Sigmoid colon (tissue), 7 donors: ENCODE data around the gene STAMBP. TPM values are rescaled to one million over a fixed set of nuclear protein-coding genes. Genes with fewer than 3 reads are reported as not detected.

ENCODE experiments used
- DNase-seq: peaks from one replicate; pipeline ENCODE4 v3.0.0-alpha.2; 2019
- H3K27ac ChIP-seq, 4 donors: fragments of 200-600 bp; sonication (generic); one replicate each; pipeline ENCODE4 v1.5.1; 2016 to 2019; ENCODE audit warnings: mild to moderate bottlenecking in 1 of 4
- H3K27me3 ChIP-seq, 3 donors: fragments of 200-600 bp; sonication (generic); one replicate each; pipeline ENCODE4 v1.5.1; 2019; ENCODE audit warnings: mild to moderate bottlenecking in 1 of 3
- H3K36me3 ChIP-seq, 4 donors: fragments of 200-600 bp; sonication (generic); one replicate each; pipeline ENCODE4 v1.5.1; 2016 to 2019
- H3K4me1 ChIP-seq, 4 donors: fragments of 200-600 bp; sonication (generic); one replicate each; pipeline ENCODE4 v1.5.1; 2017 to 2019
- H3K4me3 ChIP-seq, 4 donors: fragments of 200-600 bp; sonication (generic); one replicate each; pipeline ENCODE4 v1.5.1; 2017 to 2019; ENCODE audit warnings: mild to moderate bottlenecking in 2 of 4, moderate library complexity in 1 of 4
- H3K9me3 ChIP-seq, 4 donors: fragments of 200-600 bp in 3 of 4; sonication (generic) in 3 of 4; one replicate each; pipeline versions ENCODE4 v1.5.1 to v1.6.1; 2013 to 2019
- EP300 ChIP-seq, 4 donors: sonication (generic); formaldehyde crosslinking; IDR thresholded peaks; one replicate each; pipeline ENCODE4 v1.6.1; 2017; ENCODE audit warnings: antibody characterized with exemption in 4 of 4
- POLR2A ChIP-seq, 2 donors: fragments of 450-650 bp; IDR thresholded peaks; one replicate each; pipeline ENCODE4 v1.6.1; 2016; ENCODE audit warnings: antibody characterized with exemption in 2 of 2, mild to moderate bottlenecking in 2 of 2, moderate library complexity in 2 of 2
- POLR2AphosphoS5 ChIP-seq, 4 donors: sonication (generic); formaldehyde crosslinking; IDR thresholded peaks; one replicate each; pipeline ENCODE4 v1.6.1; 2017; ENCODE audit warnings: antibody characterized with exemption in 4 of 4
- WGBS, 2 donors: extraction: QIAGEN DNeasy Blood & Tissue Kit; methylation state at CpG; one replicate each; pipeline ENCODE4 v1.1.7; 2013; 5-methylcytosine and 5-hydroxymethylcytosine counted together
- intact Hi-C: fragments of 100-400 bp; cut with DNase I; formaldehyde crosslinking; loops from one replicate; pipeline ENCODE4 v1.15.1; 2023
- polyA plus RNA-seq, 3 donors: library from polyadenylated mRNA; stranded (reverse); fragments of 200-250 nt; gene quantifications; one replicate each; pipeline ENCODE4 v1.2.3, GENCODE V29; 2013
- total RNA-seq, 4 donors: library from RNA; depleted of rRNA; stranded (reverse); fragments of >200 nt; gene quantifications; one replicate each; pipeline ENCODE4 v1.1.0, GENCODE V29; 2016
- TF ChIP-seq, protein P1 (sequence below), 4 experiments: fragments of 450-650 bp in 3 of 4; fragments of 200-600 bp in 1 of 4; IDR thresholded peaks; one replicate each; pipeline ENCODE4 v1.5.1; 2016 to 2019; ENCODE audit warnings: antibody characterized with exemption in 4 of 4, mild to moderate bottlenecking in 3 of 4, moderate library complexity in 2 of 4
- donor health status: healthy with polysubstance abuse.
- donor health status: Bipolar disorder and iron deficiency.
- donor health status: healthy.

STAMBP gene
- total and polyA plus RNA-seq, 7 donors, result 23.5 to 55.3 (median 37.0) TPM

- DNase-seq, result no peak
- no peak overlapping the region for H3K4me3 ChIP-seq
- no peaks in the 10 kb centered on the region for H3K27me3 ChIP-seq
- no peaks in the 10 kb centered on the region for H3K9me3 ChIP-seq
- intact Hi-C loops, result loop anchor here (10.0 kb wide), 4 partner anchors 159 to 649 kb away; partner anchors contain the start of genes MRPL53 and TET3
- 91 to 92% methylated on average over 4 of the region's 4 CpGs for WGBS, 2 donors
- TF ChIP-seq, protein P1, sequence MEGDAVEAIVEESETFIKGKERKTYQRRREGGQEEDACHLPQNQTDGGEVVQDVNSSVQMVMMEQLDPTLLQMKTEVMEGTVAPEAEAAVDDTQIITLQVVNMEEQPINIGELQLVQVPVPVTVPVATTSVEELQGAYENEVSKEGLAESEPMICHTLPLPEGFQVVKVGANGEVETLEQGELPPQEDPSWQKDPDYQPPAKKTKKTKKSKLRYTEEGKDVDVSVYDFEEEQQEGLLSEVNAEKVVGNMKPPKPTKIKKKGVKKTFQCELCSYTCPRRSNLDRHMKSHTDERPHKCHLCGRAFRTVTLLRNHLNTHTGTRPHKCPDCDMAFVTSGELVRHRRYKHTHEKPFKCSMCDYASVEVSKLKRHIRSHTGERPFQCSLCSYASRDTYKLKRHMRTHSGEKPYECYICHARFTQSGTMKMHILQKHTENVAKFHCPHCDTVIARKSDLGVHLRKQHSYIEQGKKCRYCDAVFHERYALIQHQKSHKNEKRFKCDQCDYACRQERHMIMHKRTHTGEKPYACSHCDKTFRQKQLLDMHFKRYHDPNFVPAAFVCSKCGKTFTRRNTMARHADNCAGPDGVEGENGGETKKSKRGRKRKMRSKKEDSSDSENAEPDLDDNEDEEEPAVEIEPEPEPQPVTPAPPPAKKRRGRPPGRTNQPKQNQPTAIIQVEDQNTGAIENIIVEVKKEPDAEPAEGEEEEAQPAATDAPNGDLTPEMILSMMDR (IDR thresholded peaks at IDR 0.05), result no peak
- no peak for TF ChIP-seq POLR2AphosphoS5 (IDR thresholded peaks at IDR 0.05)
- TF ChIP-seq POLR2A (IDR thresholded peaks at IDR 0.05), result no peak
- TF ChIP-seq EP300 (IDR thresholded peaks at IDR 0.05), result no peak
- no peaks in the 10 kb centered on the region for H3K36me3 ChIP-seq
- peaks cover 0 to 45% (median 28%) of the 10 kb centered on the region in 4 donors for H3K4me1 ChIP-seq
- H3K27ac ChIP-seq, result no peak overlapping the region
Measured at GRCh38 chr2:73825408-73825807, 3.4 kb upstream of the STAMBP start.

GRCh38 chr2:73827018-73827417, 1.7 kb upstream of the STAMBP start:
- no peaks in the 10 kb centered on the region for H3K9me3 ChIP-seq
- peaks cover 0 to 55% (median 35%) of the 10 kb centered on the region in 4 donors for H3K4me1 ChIP-seq
- DNase-seq, result no peak
- H3K27ac ChIP-seq, result peak overlapping the region in 2 of 4 donors; percentile 38 to 96
- no peak overlapping the region for H3K4me3 ChIP-seq
- no peaks in the 10 kb centered on the region for H3K27me3 ChIP-seq
- no peak for TF ChIP-seq EP300 (IDR thresholded peaks at IDR 0.05)
- TF ChIP-seq, protein P1 (IDR thresholded peaks at IDR 0.05), result peak in 3 of 4 experiments; percentile 16 to 41 (median 26)
- intact Hi-C loops, result loop anchor here (10.0 kb wide), 4 partner anchors 158 to 648 kb away; partner anchors contain the start of genes MRPL53 and TET3
- H3K36me3 ChIP-seq, result no peaks in the 10 kb centered on the region
- WGBS, 2 donors, result 13 to 24% methylated on average over 2 of the region's 2 CpGs

GRCh38 chr2:73827660-73828388, 937 bp upstream of the STAMBP start:
- no peak for TF ChIP-seq POLR2A (IDR thresholded peaks at IDR 0.05)
- TF ChIP-seq EP300 (IDR thresholded peaks at IDR 0.05), result no peak
- no peak for TF ChIP-seq POLR2AphosphoS5 (IDR thresholded peaks at IDR 0.05)
- TF ChIP-seq, protein P1 (IDR thresholded peaks at IDR 0.05), result no peak
- H3K36me3 ChIP-seq, result peaks cover 0 to 4% (median 0%) of the 10 kb centered on the region in 4 donors
- H3K27me3 ChIP-seq, result no peaks in the 10 kb centered on the region
- H3K27ac ChIP-seq, result peak overlapping the region; percentile 95 to 98 (median 96)
- 79 to 86% methylated on average over 9 of the region's 9 CpGs for WGBS, 2 donors
- peak overlapping the region in 2 of 4 donors; percentile 62 to 87 for H3K4me3 ChIP-seq
- intact Hi-C loops, result loop anchor here (10.0 kb wide), 4 partner anchors 157 to 647 kb away; partner anchors contain the start of genes MRPL53 and TET3
- H3K9me3 ChIP-seq, result no peaks in the 10 kb centered on the region
- DNase-seq, result no peak
- H3K4me1 ChIP-seq, result peaks cover 0 to 61% (median 41%) of the 10 kb centered on the region in 4 donors

DNA sequence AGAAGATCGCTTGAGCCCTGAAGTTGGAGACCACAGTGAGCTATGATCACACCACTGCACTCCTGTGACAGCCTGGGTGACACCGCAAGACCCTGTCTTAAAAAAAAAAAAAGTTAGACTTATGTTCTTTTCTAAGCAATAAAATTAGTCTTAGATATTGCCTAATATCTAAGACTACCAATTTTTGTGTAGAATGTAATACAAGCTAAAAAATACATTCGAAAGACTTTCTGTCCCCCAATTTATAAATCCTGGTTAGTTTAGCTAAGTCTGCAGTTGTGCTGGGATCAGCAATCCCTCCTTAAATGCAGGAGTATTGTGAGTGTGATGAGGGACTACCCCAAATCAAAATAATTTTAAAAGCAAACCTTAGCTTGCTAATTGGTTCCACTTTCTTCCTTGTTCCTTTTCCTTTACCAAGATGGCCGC, 358 bp upstream of the STAMBP start:
- Histone ChIP-seq H3K9me3 (no peaks in the 10 kb centered on the region), H3K36me3 (peaks cover 0 to 4% (median 0%) of the 10 kb centered on the region in 4 donors), H3K4me3 (peak overlapping the region; percentile 62 to 87 (median 68)), H3K4me1 (peaks cover 0 to 65% (median 47%) of the 10 kb centered on the region in 4 donors), H3K27ac (peak overlapping the region; percentile 95 to 98 (median 96)), H3K27me3 (no peaks in the 10 kb centered on the region)
- 66 to 69% methylated on average over 4 of the region's 4 CpGs for WGBS, 2 donors
- DNase-seq, result no peak
- TF ChIP-seq, protein P1 (IDR thresholded peaks at IDR 0.05), result no peak
- no peak for TF ChIP-seq EP300 (IDR thresholded peaks at IDR 0.05)
- no peak for TF ChIP-seq POLR2A (IDR thresholded peaks at IDR 0.05)
- no peak for TF ChIP-seq POLR2AphosphoS5 (IDR thresholded peaks at IDR 0.05)
- intact Hi-C loops, result loop anchor here (10.0 kb wide), 4 partner anchors 156 to 646 kb away; partner anchors contain the start of genes MRPL53 and TET3
